Activated CD8-positive, alpha-beta memory T cell treated with anti-CD3 and anti-CD28 coated beads, Interleukin-2, amount 10 ng/mL, durations not matched to agents 7 days and 5 days (primary cell): Measurements from ENCODE around the gene DPRX. TPM values are rescaled to one million over a fixed set of nuclear protein-coding genes. Genes with fewer than 3 reads are reported as not detected.

Experiments
- ATAC-seq: fragments of 150-1000 bp; cut with Tn5 transposase; one replicate; pipeline ENCODE4 v1.10.0; 2021; ENCODE audit warnings: moderate library complexity
- CTCF ChIA-PET: fragments of 350-600 bp; sonication (Branson Sonifier 250); formaldehyde crosslinking; loops from one replicate; lab custom pipeline; 2021; ENCODE audit warnings: antibody characterized with exemption; lab: Charles Lee
- DNase-seq: peaks from one replicate; pipeline ENCODE4 v3.0.0-alpha.2; 2020
- H3K27ac Mint-ChIP-seq: one replicate; pipeline ENCODE4 v1.8.0; 2021; ENCODE audit warnings: mild to moderate bottlenecking, mixed read lengths
- H3K27me3 Mint-ChIP-seq: one replicate; pipeline ENCODE4 v1.8.0; 2021; ENCODE audit warnings: mixed read lengths
- H3K36me3 Mint-ChIP-seq: one replicate; pipeline ENCODE4 v1.8.0; 2021; ENCODE audit warnings: mild to moderate bottlenecking, mixed read lengths
- H3K4me1 Mint-ChIP-seq: one replicate; pipeline ENCODE4 v1.8.0; 2021; ENCODE audit warnings: mixed read lengths
- H3K4me3 Mint-ChIP-seq: one replicate; pipeline ENCODE4 v1.8.0; 2021; ENCODE audit warnings: mild to moderate bottlenecking, moderate library complexity, mixed read lengths
- H3K9me3 Mint-ChIP-seq: one replicate; pipeline ENCODE4 v1.8.0; 2022; ENCODE audit warnings: low read depth, mixed read lengths
- total RNA-seq, 2 experiments: library from RNA; stranded (reverse); gene quantifications; one replicate each; pipeline ENCODE4 v1.2.3, GENCODE V29; 2021

DPRX gene
- total RNA-seq, 2 experiments from 2014 or later = not detected

DNA sequence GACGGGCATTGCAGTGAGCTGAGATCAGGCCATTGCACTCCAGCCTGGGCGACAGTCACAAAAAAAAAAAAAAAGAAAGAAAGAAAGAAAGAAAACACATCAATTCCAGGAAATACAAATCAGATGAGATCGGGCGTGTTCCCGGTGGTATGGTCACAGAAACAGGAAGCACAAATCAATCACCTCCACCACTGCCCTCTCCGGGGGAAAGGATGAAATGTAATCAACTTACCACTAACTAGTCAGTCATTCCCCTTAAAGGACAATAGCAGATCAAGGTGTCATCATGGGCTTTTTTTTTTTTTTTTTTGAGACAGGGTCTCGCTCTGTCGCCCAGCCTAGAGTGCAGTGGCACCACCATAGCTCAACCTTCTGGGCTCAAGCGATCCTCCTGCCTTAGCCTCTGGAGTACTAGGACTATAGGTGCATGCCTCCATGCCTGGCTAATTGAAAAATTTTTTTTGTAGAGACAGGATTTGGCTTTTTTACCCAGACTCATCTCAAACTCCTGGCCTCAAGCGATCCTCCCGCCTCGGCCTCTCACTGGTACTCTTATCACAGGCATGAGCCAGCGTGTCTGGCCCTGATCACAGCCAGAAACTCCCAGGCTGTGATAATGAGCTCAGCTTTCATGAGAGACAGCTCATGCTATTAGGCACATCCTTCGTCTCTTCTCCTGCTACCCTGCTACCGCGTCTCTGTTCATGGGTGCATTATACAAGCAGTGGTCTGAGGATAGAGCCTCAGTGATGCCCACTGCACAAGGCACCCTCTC lies 6.8 kb upstream of the DPRX start:
- Mint-ChIP-seq H3K27me3 (no peaks in the 10 kb centered on the region), H3K9me3 (peaks cover 2% of the 10 kb centered on the region), H3K36me3 (no peaks in the 10 kb centered on the region), H3K4me3 (no peak overlapping the region), H3K27ac (no peak overlapping the region), H3K4me1 (peaks cover 2% of the 10 kb centered on the region)
- ATAC-seq = peak; percentile 20
- peak; percentile 43 for DNase-seq
- CTCF ChIA-PET = no interaction called here

DNA sequence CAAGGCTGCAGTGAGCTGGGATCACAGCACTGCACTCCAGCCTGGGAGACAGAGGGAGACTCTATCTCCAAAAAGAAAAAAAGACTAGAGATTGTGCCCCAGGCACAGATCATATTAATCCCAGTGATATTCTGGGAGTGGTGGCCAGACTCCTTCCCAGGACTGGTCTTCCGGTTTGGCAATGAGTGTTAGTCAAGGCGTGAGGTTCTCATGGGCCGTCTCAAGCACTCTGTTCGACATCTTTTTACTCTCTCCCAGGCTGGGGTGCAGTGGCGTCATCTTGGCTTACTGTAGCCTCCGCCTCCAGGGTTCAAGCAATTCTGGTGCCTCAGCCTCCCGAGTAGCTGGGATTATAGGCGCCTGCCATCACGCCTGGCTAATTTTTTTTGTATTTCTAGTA lies 5.3 kb upstream of the DPRX start:
- DNase-seq (no peak), ATAC-seq (no peak)
- no peak overlapping the region for H3K27ac Mint-ChIP-seq
- no peak overlapping the region for H3K4me3 Mint-ChIP-seq
- H3K9me3 Mint-ChIP-seq = peaks cover 2% of the 10 kb centered on the region
- no peaks in the 10 kb centered on the region for H3K27me3 Mint-ChIP-seq
- no peaks in the 10 kb centered on the region for H3K36me3 Mint-ChIP-seq
- CTCF ChIA-PET = no interaction called here
- H3K4me1 Mint-ChIP-seq = peaks cover 2% of the 10 kb centered on the region

DNA sequence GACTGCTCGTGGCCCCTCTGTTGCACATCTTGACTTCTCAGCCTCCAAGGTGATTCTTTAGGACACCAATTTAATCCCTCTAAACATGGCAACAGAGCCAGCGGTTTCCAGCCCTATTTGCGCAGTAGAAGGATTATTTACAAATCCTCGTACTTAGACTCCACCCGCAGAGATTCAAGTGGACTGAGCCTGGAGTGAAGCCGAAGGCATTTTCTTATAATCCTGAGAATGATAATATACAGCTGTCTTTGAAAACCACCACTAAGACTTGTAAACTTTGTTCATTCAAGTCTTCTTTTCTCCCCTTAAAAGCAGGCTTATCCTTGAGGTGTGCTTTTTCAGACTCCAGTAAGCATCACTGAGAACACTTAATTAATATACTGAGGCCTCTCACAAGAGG lies 4.8 kb upstream of the DPRX start:
- H3K4me3 Mint-ChIP-seq = no peak overlapping the region
- peaks cover 2% of the 10 kb centered on the region for H3K4me1 Mint-ChIP-seq
- H3K27me3 Mint-ChIP-seq = no peaks in the 10 kb centered on the region
- no peak overlapping the region for H3K27ac Mint-ChIP-seq
- peaks cover 5% of the 10 kb centered on the region for H3K9me3 Mint-ChIP-seq
- no peaks in the 10 kb centered on the region for H3K36me3 Mint-ChIP-seq
- ATAC-seq (no peak), DNase-seq (no peak)
- CTCF ChIA-PET = no interaction called here

DNA sequence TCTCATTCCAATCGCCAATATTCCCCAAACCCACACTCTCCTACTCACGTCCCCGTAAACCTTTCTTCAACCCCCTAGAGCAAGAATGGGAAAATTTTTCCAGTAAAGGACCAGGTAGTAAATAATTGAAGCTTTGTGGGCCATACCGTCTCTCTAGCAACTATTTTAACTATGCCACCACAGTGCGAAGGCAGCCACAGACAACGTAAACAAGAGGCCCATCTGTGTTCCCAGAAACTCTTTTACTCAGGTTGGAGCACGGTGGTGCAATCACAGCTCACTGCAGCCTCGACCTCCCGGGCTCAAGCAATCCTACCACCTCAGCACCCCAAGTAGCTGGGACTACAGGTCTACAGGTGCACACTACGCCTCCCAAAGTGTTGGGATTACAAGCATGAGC lies 3.0 kb downstream of the DPRX start:
- Mint-ChIP-seq H3K4me1 (no peaks in the 10 kb centered on the region), H3K36me3 (no peaks in the 10 kb centered on the region), H3K9me3 (peaks cover 16% of the 10 kb centered on the region), H3K27me3 (no peaks in the 10 kb centered on the region), H3K27ac (no peak overlapping the region), H3K4me3 (no peak overlapping the region)
- ATAC-seq (no peak), DNase-seq (no peak)
- CTCF ChIA-PET = no interaction called here

DNA sequence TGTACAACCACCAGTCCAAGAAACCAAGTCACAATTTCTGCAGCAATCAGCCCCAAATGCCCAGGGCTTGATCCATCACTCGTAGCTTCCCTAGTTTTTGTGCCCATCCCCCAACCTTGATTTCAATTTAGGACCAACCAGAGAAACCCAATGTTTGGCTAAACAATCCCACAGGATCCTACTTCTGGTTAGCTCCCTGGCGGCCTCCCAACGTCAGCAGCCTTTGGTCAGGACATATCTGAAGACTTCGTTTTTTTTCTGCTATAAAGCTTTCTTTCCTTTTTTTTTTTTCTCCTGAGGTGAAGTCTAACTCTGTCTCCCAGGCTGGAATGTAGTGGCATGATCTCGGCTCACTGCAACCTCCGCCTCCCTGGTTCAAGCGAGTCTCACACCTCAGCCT lies 7.7 kb downstream of the DPRX start:
- DNase-seq = no peak
- H3K27ac Mint-ChIP-seq = no peak overlapping the region
- H3K9me3 Mint-ChIP-seq = peaks cover 18% of the 10 kb centered on the region
- H3K36me3 Mint-ChIP-seq = no peaks in the 10 kb centered on the region
- no peaks in the 10 kb centered on the region for H3K27me3 Mint-ChIP-seq
- H3K4me3 Mint-ChIP-seq = no peak overlapping the region
- CTCF ChIA-PET = no interaction called here
- ATAC-seq = no peak
- H3K4me1 Mint-ChIP-seq = no peaks in the 10 kb centered on the region

DNA sequence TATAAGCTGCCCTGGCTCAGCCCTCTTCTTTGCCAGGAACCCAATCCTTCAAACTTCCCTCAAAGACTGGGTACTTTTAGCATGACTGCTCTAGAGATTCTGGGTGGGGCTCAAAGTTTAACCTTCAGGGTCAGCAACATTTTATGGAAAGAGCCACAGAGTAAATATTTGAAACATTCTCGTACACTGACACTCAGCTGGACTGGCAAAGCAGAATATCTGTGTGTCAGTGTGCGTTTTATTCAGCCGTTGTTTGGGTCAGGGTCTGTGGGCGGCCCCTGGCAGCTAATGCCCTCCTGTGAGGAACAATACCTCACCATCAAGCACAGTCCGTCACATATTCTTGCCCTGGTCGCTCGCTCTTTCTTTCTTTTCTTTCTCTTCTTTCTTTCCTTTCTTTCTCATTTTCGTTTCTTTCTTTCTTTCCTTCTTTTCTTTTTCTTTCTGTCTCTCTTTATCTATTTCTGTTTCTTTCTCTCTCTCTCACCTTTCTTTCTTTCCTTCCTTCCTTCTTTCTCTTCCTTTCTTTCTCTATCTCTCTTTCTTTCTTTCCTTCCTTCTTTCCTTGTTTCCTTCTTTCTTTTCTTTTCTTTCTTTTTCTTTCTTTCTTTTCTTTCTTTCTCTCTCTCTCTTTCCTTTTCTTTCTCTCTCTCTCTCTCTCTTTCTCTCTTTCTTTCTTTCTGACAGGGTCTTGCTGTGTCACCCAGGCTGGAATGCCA lies 10.7 kb downstream of the DPRX start:
- ATAC-seq (no peak), DNase-seq (no peak)
- CTCF ChIA-PET = no interaction called here
- Mint-ChIP-seq H3K27ac (no peak overlapping the region), H3K9me3 (peaks cover 11% of the 10 kb centered on the region), H3K27me3 (no peaks in the 10 kb centered on the region), H3K4me1 (no peaks in the 10 kb centered on the region), H3K36me3 (no peaks in the 10 kb centered on the region), H3K4me3 (no peak overlapping the region)

DNA sequence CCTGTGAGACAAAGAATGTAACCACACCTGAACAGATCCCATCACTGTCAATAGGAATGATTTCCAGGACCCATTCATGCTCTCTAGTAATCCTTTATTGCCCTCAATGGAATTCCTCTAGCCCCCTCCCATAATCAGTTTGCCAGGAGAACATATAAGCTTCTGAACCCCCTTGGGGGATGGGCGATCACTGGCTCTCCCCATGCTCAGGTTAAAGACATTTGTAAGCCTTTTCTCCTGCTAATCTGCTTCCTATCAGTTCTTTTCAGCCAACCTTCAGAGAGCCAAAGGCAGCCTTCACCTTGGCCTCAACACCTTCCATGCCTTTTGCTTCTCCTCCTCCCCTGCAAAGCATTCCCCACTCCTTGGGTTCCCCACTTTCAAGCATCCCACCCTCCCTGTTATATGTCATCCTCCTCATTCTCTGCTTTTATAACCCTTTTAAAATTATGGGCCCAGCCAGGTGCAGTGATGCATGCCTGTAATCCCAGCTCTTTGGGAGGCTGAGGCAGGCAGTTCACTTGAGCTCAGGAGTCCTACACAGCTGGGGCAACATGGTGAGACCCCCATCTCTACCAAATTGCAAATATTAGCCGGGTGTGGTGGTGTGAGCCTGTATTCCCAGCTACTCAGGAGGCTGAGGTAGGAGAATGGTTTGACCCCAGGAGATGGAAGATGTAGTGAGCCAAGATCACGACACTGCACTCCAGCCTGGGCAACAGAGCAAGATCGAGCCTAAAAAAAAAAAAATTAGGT lies 12.4 kb downstream of the DPRX start:
- CTCF ChIA-PET = no interaction called here
- Mint-ChIP-seq H3K27me3 (no peaks in the 10 kb centered on the region), H3K4me1 (no peaks in the 10 kb centered on the region), H3K36me3 (no peaks in the 10 kb centered on the region), H3K27ac (no peak overlapping the region), H3K4me3 (no peak overlapping the region), H3K9me3 (peaks cover 11% of the 10 kb centered on the region)
- DNase-seq (no peak), ATAC-seq (no peak)

DNA sequence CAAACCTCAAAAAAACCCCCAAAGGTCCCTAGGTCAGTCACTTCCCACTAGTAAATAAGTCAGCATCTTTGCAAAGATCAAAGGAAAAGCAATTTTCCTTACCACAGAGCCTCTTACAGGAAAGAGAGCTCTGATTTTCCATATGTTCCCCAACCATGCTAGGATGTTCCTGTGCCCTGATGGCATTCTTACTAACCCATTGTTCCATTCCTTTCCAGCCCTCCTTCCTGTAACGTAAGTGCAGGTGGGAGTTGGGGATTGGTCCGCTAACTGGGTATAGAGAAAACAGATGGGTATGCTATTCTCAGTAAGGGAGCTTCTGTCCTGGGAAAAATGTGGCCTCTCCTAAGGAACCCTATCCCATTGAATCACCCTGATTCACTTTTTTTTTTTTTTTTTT lies 14.3 kb downstream of the DPRX start:
- CTCF ChIA-PET = interaction anchor here (1.2 kb wide), 1 partner anchor 13 kb away, joined by 3 read pairs; no protein-coding TSS in a partner anchor
- DNase-seq (no peak), ATAC-seq (no peak)
- no peak overlapping the region for H3K27ac Mint-ChIP-seq
- H3K36me3 Mint-ChIP-seq = peaks cover 1% of the 10 kb centered on the region
- no peak overlapping the region for H3K4me3 Mint-ChIP-seq
- H3K4me1 Mint-ChIP-seq = no peaks in the 10 kb centered on the region
- peaks cover 14% of the 10 kb centered on the region for H3K9me3 Mint-ChIP-seq
- no peaks in the 10 kb centered on the region for H3K27me3 Mint-ChIP-seq

DNA sequence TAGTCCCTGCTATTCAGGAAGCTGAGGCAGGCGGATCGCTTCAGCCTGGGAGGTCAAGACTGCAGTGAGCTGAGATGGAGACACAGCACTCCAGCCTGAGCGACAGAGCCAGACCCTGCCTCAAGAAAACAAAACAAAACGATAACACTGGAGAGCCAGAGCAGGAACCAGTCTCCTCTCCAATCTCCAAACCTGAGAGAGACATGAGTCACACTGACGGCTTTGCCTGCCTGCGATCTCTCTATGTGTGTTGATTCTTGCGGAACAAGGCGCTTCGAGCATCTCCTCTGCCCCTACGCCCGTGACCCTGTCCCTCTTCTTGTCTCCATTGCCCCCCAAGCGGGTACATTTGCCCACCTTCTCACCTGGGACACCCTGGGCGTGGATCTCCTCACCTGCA lies 15.6 kb downstream of the DPRX start:
- peaks cover 1% of the 10 kb centered on the region for H3K36me3 Mint-ChIP-seq
- no peak overlapping the region for H3K4me3 Mint-ChIP-seq
- H3K27ac Mint-ChIP-seq = no peak overlapping the region
- H3K4me1 Mint-ChIP-seq = no peaks in the 10 kb centered on the region
- DNase-seq = no peak
- no peaks in the 10 kb centered on the region for H3K27me3 Mint-ChIP-seq
- H3K9me3 Mint-ChIP-seq = peaks cover 14% of the 10 kb centered on the region
- CTCF ChIA-PET = no interaction called here
- no peak for ATAC-seq

DNA sequence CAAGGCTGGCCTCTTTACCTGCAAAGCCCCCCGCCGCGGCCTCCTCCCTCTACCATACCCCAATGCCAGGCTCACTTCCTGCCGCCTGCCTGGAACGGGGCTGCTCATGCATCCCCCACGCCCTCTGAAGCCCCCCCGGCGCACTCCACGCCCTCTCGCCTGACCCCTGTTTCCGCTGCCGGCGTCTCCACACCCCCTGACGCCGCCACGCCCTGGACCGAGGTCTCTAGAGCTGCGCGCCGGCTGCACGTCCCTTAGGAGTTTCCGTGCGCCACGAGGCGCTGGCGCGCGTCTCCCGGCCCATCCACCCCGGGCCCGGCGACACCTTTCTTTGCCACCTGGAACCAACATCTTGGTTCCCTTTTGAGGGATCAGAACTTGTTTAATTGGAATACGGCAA lies 16.0 kb downstream of the DPRX start:
- H3K27me3 Mint-ChIP-seq = no peaks in the 10 kb centered on the region
- CTCF ChIA-PET = no interaction called here
- no peak overlapping the region for H3K4me3 Mint-ChIP-seq
- H3K4me1 Mint-ChIP-seq = no peaks in the 10 kb centered on the region
- H3K36me3 Mint-ChIP-seq = peaks cover 1% of the 10 kb centered on the region
- H3K27ac Mint-ChIP-seq = no peak overlapping the region
- H3K9me3 Mint-ChIP-seq = peaks cover 12% of the 10 kb centered on the region
- no peak for DNase-seq
- ATAC-seq = no peak

DNA sequence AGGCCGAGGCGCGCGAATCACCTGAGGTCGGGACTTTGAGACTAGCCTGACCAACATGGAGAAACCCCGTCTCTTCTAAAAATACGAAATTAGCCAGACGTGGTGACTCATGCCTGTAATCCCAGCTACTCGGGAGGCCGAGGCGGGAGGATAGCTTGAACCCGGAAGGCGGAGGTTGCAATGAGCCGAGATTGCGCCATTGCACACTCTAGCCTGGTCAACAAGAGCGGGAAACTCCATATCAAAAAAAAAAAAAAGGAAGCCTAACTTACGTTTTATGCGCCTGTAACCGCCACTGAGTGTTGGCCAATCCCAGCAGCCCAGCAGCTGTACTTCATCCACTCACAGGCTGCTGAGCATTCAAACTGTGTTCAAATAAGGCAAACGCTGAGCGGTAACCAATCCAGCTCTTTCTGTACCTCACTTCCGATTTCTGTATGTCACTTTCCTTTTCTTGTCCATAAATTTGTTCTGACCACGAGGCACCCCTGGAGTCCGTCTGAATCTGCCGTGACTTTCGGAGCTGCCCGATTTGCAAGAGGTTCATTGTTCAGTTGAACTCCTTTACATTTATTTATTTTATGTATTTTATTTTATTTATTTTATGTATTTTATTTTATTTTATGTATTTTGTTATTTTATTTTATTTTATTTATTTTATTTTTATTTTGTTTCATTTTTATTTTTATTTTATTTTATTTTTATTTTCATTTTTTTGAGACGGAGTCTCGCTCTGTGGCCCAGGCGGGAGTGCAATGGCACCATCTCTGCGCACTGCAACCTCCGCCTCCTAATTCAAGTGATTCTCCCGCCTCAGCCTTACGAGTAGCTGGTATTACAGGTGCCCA lies 18.2 kb downstream of the DPRX start:
- Mint-ChIP-seq H3K27ac (no peak overlapping the region), H3K36me3 (peaks cover 1% of the 10 kb centered on the region), H3K27me3 (no peaks in the 10 kb centered on the region), H3K4me3 (no peak overlapping the region), H3K9me3 (peaks cover 6% of the 10 kb centered on the region), H3K4me1 (no peaks in the 10 kb centered on the region)
- ATAC-seq (no peak), DNase-seq (no peak)
- CTCF ChIA-PET = no interaction called here

DNA sequence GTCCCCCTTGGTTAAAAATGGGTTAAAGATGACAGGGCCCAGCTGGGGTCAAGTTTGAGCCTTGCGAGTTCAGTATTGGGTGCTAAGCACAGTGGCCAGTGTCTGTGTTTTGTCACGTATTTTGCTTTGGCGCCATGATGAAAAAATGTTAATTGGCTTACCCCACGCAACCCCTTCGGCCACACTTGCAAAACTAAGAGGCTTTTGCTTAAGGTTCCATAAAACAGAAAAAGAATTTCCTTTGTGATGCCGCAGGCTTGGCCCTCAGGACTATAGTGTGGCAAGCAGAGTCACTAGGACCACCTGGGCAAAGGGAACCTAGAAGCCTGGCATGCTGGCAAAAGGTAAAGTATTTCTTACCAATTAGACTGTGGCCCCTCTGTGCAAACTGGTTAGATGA lies 20.7 kb downstream of the DPRX start:
- DNase-seq (no peak), ATAC-seq (no peak)
- CTCF ChIA-PET = no interaction called here
- peaks cover 10% of the 10 kb centered on the region for H3K9me3 Mint-ChIP-seq
- peaks cover 1% of the 10 kb centered on the region for H3K36me3 Mint-ChIP-seq
- H3K27me3 Mint-ChIP-seq = no peaks in the 10 kb centered on the region
- H3K4me3 Mint-ChIP-seq = no peak overlapping the region
- H3K27ac Mint-ChIP-seq = no peak overlapping the region
- H3K4me1 Mint-ChIP-seq = no peaks in the 10 kb centered on the region

DNA sequence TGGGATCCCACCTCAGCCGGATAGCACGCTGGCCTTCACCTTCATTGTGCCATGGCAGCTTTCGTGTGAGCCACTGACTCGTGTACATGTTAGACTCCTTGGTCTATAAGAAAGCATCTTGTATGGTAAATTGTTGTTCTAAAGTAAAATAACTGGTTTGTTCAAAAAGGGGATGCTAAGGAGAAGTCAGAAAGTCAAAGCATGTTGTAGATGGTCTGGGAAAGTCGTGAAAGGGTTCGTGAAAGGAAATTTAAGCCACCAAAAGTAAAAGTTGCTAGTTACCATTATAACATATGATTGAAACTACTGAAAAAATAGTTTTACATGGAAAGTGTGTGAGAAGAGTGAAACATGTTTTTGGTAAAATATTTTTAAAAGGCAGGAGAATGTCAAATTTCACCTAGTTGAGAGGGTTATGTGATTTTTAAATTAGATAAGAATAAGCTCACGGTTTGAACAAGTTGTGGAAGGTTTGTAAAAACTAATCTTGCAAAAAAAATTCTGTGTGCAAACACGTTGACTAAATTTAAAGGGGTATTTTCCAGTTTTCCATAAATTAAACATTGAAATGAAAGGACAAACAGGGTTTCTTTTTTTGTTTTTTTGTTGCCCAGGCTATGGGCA lies 23.4 kb downstream of the DPRX start:
- Mint-ChIP-seq H3K27ac (no peak overlapping the region), H3K9me3 (peaks cover 13% of the 10 kb centered on the region), H3K4me3 (no peak overlapping the region), H3K36me3 (no peaks in the 10 kb centered on the region), H3K27me3 (no peaks in the 10 kb centered on the region), H3K4me1 (no peaks in the 10 kb centered on the region)
- CTCF ChIA-PET = no interaction called here
- ATAC-seq = no peak
- DNase-seq = no peak
